B cell (primary cell): Measurements from ENCODE around the gene PDHX. TPM values are rescaled to one million over a fixed set of nuclear protein-coding genes. Genes with fewer than 3 reads are reported as not detected.

Experiments
- ATAC-seq: fragments of 200-7000 bp; cut with Tn5 transposase; one replicate; pipeline ENCODE4 v1.10.0; 2021; ENCODE audit warnings: low read depth, mild to moderate bottlenecking, moderate number of reproducible peaks, moderate library complexity
- CTCF ChIA-PET: fragments of 350-600 bp; sonication (Branson Sonifier 250); formaldehyde crosslinking; loops from one replicate; lab custom pipeline; 2021; ENCODE audit warnings: antibody characterized with exemption, inconsistent platforms; lab: Charles Lee
- POLR2A ChIA-PET: fragments of 350-600 bp; sonication (Branson Sonifier 250); formaldehyde crosslinking; loops from one replicate; lab custom pipeline; 2021; ENCODE audit warnings: antibody characterized with exemption; lab: Charles Lee
- DNase-seq: peaks from one replicate; pipeline ENCODE4 v3.0.0; 2013
- H2AFZ ChIP-seq: 2 replicates; pipeline ENCODE4 v1.6.1; 2012; ENCODE audit warnings: mild to moderate bottlenecking, low read depth, low read length; ENCODE audit not compliant: insufficient read depth, poor library complexity, severe bottlenecking
- H3K27ac ChIP-seq, 2 donors: 1 replicate in 1 of 2; 2 replicates in 1 of 2; pipeline ENCODE4 v1.5.1; 2012 to 2013; ENCODE audit warnings: low read length in 2 of 2, mild to moderate bottlenecking in 2 of 2, moderate library complexity in 1 of 2
- H3K27me3 ChIP-seq, 4 experiments: fragments of 200-600 bp in 1 of 4; sonication (generic) in 1 of 4; replicated peaks in 1 of 4; 1 replicate in 2 of 4; 2 replicates in 2 of 4; pipeline versions ENCODE4 v1.6.1 to v1.7.0; 2013 to 2016; ENCODE audit warnings: low read length in 3 of 4, mild to moderate bottlenecking in 2 of 4, mixed read lengths in 1 of 4, moderate library complexity in 1 of 4; ENCODE audit not compliant: insufficient read depth in 4 of 4, control insufficient read depth in 3 of 4; ENCODE audit errors: control extremely low read depth in 1 of 4
- H3K36me3 ChIP-seq, 2 experiments: replicated peaks in 1 of 2; 1 replicate in 1 of 2; 2 replicates in 1 of 2; pipeline versions ENCODE4 v1.6.1 to v1.7.1; 2013; ENCODE audit warnings: low read length in 1 of 2; ENCODE audit not compliant: insufficient read depth in 2 of 2, control insufficient read depth in 1 of 2; ENCODE audit errors: control extremely low read depth in 1 of 2, extremely low read depth in 1 of 2
- H3K4me1 ChIP-seq, 2 donors: fragments of 200-600 bp in 1 of 2; sonication (generic) in 1 of 2; 1 replicate in 1 of 2; 2 replicates in 1 of 2; pipeline versions ENCODE4 v1.5.1 to v1.6.1; 2013 to 2017; ENCODE audit warnings: low read length in 2 of 2; ENCODE audit not compliant: control insufficient read depth in 2 of 2, insufficient read depth in 2 of 2
- H3K4me2 ChIP-seq: replicated peaks from 2 replicates; pipeline ENCODE3; 2012; ENCODE audit warnings: mild to moderate bottlenecking, low read depth, low read length; ENCODE audit not compliant: poor library complexity, severe bottlenecking
- H3K4me3 ChIP-seq, 5 experiments: fragments of 200-600 bp in 1 of 5; sonication (generic) in 1 of 5; 1 replicate in 3 of 5; 2 replicates in 2 of 5; pipeline versions ENCODE4 v1.5.1 to v1.7.0; 2011 to 2016; ENCODE audit warnings: low read length in 4 of 5, mild to moderate bottlenecking in 4 of 5, low read depth in 2 of 5, control low read depth in 1 of 5, moderate library complexity in 1 of 5; ENCODE audit not compliant: insufficient read depth in 1 of 5; ENCODE audit errors: control extremely low read depth in 1 of 5, extremely low read depth in 1 of 5
- H3K79me2 ChIP-seq: fragments of 200-600 bp; sonication (generic); one replicate; pipeline ENCODE4 v1.6.0; 2016; ENCODE audit warnings: low read length; ENCODE audit not compliant: control insufficient read depth, insufficient read depth
- H3K9ac ChIP-seq: fragments of 200-600 bp; sonication (generic); 2 replicates; pipeline ENCODE4 v1.6.1; 2017; ENCODE audit warnings: mild to moderate bottlenecking, low read length, moderate library complexity
- H3K9me3 ChIP-seq, 3 donors: one replicate each; pipeline versions ENCODE4 v1.6.1 to v1.7.1; 2013; ENCODE audit warnings: low read length in 2 of 3; ENCODE audit not compliant: control insufficient read depth in 2 of 3, insufficient read depth in 1 of 3; ENCODE audit errors: control extremely low read depth in 1 of 3
- H4K20me1 ChIP-seq: 2 replicates; pipeline ENCODE4 v1.6.0; 2012; ENCODE audit warnings: mild to moderate bottlenecking, low read length; ENCODE audit not compliant: insufficient read depth, control insufficient read depth, poor library complexity, severe bottlenecking
- H3K27ac Mint-ChIP-seq: one replicate; pipeline ENCODE4 v1.8.0; 2021; ENCODE audit warnings: mixed read lengths
- H3K27me3 Mint-ChIP-seq: one replicate; pipeline ENCODE4 v1.8.0; 2021; ENCODE audit warnings: mixed read lengths
- H3K4me1 Mint-ChIP-seq: one replicate; pipeline ENCODE4 v1.8.0; 2021; ENCODE audit warnings: mixed read lengths
- H3K4me3 Mint-ChIP-seq: one replicate; pipeline ENCODE4 v1.8.0; 2021; ENCODE audit warnings: mixed read lengths
- H3K9me3 Mint-ChIP-seq: one replicate; pipeline ENCODE4 v1.8.0; 2022; ENCODE audit warnings: mixed read lengths; ENCODE audit not compliant: insufficient read depth
- EZH2 ChIP-seq: IDR thresholded peaks from 2 replicates; pipeline ENCODE4 v1.6.1; 2012; ENCODE audit warnings: borderline replicate concordance, low read depth, mild to moderate bottlenecking, moderate library complexity, low read length; ENCODE audit not compliant: insufficient read depth, poor library complexity, severe bottlenecking
- WGBS: methylation state at CpG from one replicate; pipeline ENCODE4 v1.1.5; 2013; ENCODE audit warnings: missing lambda C conversion rate; ENCODE audit not compliant: insufficient coverage; 5-methylcytosine and 5-hydroxymethylcytosine counted together
- intact Hi-C: fragments of 100-400 bp; cut with micrococcal nuclease; formaldehyde crosslinking; loops from one replicate; pipeline ENCODE4 v1.10.0; 2022
- polyA plus RNA-seq: library from polyadenylated mRNA; depleted of rRNA; stranded (reverse); fragments of >200 nt; gene quantifications from 2 replicates; pipeline ENCODE4 v1.2.3, GENCODE V29; 2012
- total RNA-seq, 2 donors: library from RNA; stranded (reverse); fragments of 120-200 nt in 1 of 2; gene quantifications; 1 replicate in 1 of 2; 2 replicates in 1 of 2; pipeline versions ENCODE4 v1.2.3 to v1.2.4, GENCODE V29; 2013 to 2022
- TF ChIP-seq, protein P1 (sequence below): fragments of 200-600 bp; IDR thresholded peaks from one replicate; pipeline ENCODE4 v1.8.0; 2022; ENCODE audit warnings: antibody characterized with exemption, mild to moderate bottlenecking

Gene PDHX
- total and polyA plus RNA-seq, 2 donors (not counting 1 experiment from before 2014, with no cell fraction given), result 6.2 to 35.4 TPM

DNA sequence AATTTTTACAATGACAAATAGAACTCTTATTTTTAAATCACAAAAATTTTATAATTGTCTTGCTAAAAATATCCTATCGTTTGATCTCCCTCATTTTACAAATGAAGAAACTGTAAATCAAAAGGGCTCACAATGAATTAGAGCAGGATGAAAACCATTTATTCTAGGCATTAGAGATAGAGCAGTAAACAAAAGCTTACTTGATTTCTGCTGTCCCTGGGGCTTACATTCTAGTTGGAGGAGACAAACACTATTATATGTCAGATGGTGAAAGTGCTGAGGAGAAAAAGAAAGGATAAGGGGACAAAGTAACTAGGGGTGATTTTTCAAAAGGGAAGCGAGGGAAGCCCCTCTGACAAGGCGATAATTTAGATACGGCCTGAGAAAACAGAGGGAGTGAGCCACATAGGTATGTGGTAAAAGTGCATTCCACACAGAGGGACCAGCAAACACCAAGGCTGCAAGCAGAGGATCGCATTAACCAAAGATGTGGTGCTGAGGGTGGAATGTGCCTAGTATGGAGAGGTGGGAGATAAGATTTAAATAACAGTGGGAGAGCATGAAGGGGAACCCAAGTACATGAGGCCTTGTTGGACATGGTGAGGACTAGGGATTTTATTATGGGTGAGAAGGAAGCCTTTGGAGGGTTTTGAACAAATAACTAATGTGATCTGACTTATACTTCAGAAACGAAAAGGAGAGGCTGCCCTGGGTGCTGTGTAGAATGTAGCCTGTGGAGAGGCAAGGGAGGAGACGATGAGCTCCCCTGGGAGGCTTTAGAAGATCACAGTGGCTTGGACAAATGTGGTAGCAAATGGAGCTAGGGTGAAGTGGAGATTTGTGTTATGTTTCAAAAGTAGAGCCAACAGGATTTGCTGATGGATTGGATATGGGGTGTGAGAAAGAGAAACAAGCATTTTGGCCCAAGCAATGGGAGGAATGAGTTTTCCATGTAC, 62.1 kb downstream of the PDHX start:
- Mint-ChIP-seq H3K27ac (no peak overlapping the region), H3K27me3 (no peaks in the 10 kb centered on the region), H3K4me1 (no peaks in the 10 kb centered on the region), H3K4me3 (no peak overlapping the region), H3K9me3 (peaks cover 2% of the 10 kb centered on the region)
- Histone ChIP-seq H3K9ac (no peak overlapping the region), H3K4me2 (no peak overlapping the region), H3K27me3 (no peaks in the 10 kb centered on the region), H3K79me2 (no peaks in the 10 kb centered on the region), H4K20me1 (no peaks in the 10 kb centered on the region), H2AFZ (no peak overlapping the region), H3K9me3 (no peaks in the 10 kb centered on the region), H3K27ac (no peak overlapping the region), H3K4me1 (no peaks in the 10 kb centered on the region), H3K36me3 (peaks cover 17 to 22% of the 10 kb centered on the region in 2 experiments), H3K4me3 (no peak overlapping the region)
- TF ChIP-seq, protein P1, sequence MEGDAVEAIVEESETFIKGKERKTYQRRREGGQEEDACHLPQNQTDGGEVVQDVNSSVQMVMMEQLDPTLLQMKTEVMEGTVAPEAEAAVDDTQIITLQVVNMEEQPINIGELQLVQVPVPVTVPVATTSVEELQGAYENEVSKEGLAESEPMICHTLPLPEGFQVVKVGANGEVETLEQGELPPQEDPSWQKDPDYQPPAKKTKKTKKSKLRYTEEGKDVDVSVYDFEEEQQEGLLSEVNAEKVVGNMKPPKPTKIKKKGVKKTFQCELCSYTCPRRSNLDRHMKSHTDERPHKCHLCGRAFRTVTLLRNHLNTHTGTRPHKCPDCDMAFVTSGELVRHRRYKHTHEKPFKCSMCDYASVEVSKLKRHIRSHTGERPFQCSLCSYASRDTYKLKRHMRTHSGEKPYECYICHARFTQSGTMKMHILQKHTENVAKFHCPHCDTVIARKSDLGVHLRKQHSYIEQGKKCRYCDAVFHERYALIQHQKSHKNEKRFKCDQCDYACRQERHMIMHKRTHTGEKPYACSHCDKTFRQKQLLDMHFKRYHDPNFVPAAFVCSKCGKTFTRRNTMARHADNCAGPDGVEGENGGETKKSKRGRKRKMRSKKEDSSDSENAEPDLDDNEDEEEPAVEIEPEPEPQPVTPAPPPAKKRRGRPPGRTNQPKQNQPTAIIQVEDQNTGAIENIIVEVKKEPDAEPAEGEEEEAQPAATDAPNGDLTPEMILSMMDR, result no peak
- no peak for TF ChIP-seq EZH2
- DNase-seq (no peak), ATAC-seq (no peak)
- CTCF ChIA-PET, result interaction anchor here (1.1 kb wide), 1 partner anchor 413 kb away, joined by 3 read pairs; no protein-coding TSS in a partner anchor
- intact Hi-C loops, result no loop called here
- 86% methylated on average over 6 of the region's 7 CpGs for WGBS
- POLR2A ChIA-PET, result no interaction called here

DNA sequence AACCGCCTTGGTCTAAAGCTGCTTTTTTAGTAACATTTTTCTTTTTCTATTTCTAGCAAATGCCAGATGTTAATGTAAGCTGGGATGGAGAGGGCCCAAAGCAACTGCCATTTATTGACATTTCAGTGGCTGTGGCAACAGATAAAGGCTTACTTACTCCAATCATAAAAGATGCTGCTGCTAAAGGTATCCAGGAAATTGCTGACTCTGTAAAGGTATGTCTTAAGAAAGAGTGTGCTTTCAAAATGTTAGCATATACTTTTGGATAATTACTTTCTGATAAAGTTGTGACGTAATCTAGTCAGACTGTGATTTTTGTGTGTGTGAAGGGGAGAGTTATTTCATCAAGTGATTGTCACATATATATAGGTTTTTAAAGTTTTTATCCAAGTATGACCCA, 68.1 kb downstream of the PDHX start:
- TF ChIP-seq EZH2, result no peak
- TF ChIP-seq, protein P1, result no peak
- no peak overlapping the region for H3K4me3 Mint-ChIP-seq
- no CpG with 5 or more reads among the region's 2 CpGs for WGBS
- no peak overlapping the region for H3K27ac Mint-ChIP-seq
- DNase-seq (no peak), ATAC-seq (no peak)
- Histone ChIP-seq H3K4me2 (no peak overlapping the region), H2AFZ (no peak overlapping the region), H3K9ac (no peak overlapping the region), H3K9me3 (no peaks in the 10 kb centered on the region), H3K27me3 (no peaks in the 10 kb centered on the region), H3K27ac (no peak overlapping the region), H3K4me1 (peaks cover 4 to 6% of the 10 kb centered on the region in 2 donors), H4K20me1 (no peaks in the 10 kb centered on the region), H3K36me3 (peaks cover 4 to 13% of the 10 kb centered on the region in 2 experiments), H3K4me3 (no peak overlapping the region), H3K79me2 (no peaks in the 10 kb centered on the region)
- H3K4me1 Mint-ChIP-seq, result peaks cover 9% of the 10 kb centered on the region
- peaks cover 2% of the 10 kb centered on the region for H3K9me3 Mint-ChIP-seq
- intact Hi-C loops, result no loop called here
- H3K27me3 Mint-ChIP-seq, result no peaks in the 10 kb centered on the region
- CTCF ChIA-PET, result interaction anchor here (1.3 kb wide), 1 partner anchor 14 kb away, joined by 3 read pairs; no protein-coding TSS in a partner anchor
- POLR2A ChIA-PET, result no interaction called here
